DMS 273 treated with DMSO at 0.1 percent for 48 hours (cell line): ENCODE data around the gene PRKCQ.
"Not testable (repeated sequence)": the region's sequence is repeated elsewhere in the genome, so short reads cannot be mapped to it uniquely, and the experiment has no call there.

Experiments used
- DNase-seq: peaks from one replicate; lab custom pipeline; 2025; lab: John Stamatoyannopoulos, UW

The PRKCQ gene

DNA sequence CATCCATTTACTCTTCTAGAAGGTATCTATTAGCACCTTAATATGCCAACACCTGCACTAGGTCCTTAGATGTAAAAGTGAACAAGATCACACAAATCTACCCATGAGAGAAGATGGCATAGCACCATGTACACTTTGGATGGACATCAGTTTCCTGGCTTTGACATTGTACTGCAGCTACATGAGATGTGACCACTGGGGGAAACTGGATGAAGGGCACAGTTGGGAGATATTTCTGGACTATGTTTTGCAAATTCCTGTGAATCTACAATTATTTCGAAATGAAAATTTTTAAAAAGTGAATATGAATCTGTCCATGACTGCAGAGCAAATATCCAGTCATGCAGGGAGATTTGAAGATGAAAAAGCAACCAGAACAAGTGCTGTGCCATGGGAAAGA, 124.5 kb downstream of the PRKCQ start:
- no peak for DNase-seq

- DNase-seq: no peak
Measured at GRCh38 chr10:6446711-6447110, 133.4 kb downstream of the PRKCQ start.

DNA sequence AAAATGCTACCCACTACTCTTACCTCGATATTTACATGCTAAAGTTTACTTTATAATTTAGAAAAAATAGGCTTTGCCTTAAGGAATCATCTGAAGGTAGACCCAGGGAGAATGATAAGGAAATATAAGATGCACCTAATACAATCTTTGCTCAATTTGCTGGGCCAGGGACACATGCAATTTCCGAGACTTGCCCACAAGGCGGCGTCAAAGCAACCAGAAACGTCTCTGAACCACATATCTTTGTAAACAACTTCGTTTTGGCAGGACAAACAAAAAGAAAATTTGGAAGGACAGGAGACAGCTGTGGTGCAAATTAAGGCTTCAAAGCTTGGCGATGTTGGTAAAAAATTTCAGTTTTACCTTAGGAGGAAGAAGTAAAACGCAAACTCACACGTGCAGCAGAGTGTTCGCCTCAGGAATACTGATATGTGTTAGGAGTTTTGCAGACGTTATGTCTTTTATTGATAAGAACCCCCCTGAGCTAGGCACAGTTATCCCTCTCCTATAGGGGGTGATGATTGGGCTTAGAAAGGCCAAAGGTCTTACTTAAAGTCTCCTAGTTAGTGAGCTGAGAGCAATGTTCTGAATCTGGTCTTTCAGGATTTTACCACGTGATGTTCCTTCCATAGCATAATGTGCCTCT, 134.3 kb downstream of the PRKCQ start:
- no peak for DNase-seq

DNA sequence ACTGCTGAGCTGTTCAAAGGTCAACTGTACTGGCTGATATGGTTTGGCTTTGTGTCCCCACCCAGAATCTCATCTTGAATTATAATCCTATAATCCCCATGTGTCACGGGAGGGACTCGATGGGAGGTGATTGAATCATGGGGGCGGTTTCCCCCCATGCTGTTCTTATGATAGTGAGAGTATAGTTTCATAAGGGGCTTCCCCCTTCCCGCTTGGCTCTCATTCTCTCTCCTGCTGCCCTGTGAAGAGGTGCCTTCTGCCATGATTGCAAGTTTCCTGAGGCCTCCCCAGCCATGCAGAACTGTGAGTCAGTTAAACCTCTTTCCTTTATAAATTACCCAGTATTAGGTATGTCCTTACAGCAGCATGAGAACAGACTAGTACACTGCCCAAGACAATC, 140.2 kb downstream of the PRKCQ start:
- DNase-seq: not testable (repeated sequence)

- DNase-seq: no peak
Measured at GRCh38 chr10:6431861-6432260, 148.2 kb downstream of the PRKCQ start.

DNA sequence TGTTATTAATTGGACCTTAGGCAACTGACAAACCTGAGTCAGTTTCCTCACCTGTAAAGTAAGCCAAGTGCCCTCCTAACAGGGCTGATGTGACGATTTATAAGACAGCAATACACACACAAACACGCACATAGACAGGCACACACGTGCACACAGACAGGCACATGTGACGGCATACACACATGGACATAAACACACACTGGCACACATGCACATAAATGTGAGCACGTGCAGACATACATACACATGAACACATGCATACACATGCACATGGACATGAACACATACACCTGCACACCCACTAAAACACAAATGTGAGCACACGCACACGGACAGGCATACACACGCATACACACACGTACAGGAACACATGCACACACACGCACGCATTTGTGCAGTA, 148.9 kb downstream of the PRKCQ start:
- no peak for DNase-seq

DNA sequence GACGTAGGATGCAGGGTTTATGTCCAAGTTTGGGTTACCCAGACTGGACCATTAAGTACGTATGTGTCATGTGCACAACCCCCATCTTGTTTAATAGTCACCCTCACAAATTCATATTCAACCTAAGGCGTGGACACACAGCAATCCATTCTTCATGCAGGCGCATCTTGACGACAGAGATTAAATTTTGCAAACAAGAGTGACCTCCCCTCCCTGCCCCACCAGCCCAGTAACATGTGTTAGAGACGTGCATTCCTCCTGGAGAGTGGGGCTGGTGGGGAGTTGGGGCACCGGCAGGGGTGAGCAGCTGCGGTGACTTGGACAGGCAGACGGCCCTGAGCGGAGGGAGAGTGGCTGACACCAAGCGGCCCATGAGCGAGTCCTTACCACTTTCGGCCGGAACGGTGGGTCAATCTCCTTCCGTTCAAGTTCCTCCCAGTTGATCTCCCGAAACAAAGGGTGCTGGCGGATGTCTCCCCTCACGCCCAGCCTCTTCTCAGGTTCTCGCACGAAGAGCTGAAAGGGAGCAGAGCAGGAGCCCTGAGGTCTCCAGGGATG, 149.6 kb downstream of the PRKCQ start:
- DNase-seq: no peak

DNA sequence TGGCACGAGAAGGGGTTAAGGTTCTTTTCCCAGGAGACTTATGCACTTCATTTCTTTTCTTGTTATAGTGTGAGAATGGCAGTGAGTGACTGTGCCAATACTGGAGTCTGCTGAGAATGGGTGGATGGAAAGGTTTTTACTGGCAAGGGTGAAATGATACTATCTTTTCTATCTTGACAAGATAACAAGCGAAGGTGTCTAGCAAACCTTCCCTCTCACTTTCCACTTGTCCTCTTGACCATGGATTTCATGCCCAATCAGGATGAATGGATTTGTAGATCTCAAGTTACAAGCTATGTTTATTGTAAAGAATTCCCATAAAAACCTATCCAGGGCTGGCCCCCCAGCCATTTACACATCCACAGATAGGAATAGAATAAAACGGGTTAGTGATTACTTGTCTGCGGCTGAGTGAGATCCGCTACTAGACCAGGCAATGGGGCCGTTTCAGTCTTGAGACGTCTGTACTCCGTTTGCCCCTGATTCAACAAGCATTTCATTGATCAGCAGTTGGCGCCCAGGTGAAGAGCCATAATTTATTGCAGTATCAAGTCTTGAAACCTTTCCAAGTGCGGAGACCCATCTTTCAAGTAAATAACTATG, 152.6 kb downstream of the PRKCQ start:
- no peak for DNase-seq

GRCh38 chr10:6426317-6426716, 153.8 kb downstream of the PRKCQ start:
- DNase-seq: no peak

- no peak for DNase-seq
Measured at GRCh38 chr10:6423413-6424170, 156.5 kb downstream of the PRKCQ start.

DNA sequence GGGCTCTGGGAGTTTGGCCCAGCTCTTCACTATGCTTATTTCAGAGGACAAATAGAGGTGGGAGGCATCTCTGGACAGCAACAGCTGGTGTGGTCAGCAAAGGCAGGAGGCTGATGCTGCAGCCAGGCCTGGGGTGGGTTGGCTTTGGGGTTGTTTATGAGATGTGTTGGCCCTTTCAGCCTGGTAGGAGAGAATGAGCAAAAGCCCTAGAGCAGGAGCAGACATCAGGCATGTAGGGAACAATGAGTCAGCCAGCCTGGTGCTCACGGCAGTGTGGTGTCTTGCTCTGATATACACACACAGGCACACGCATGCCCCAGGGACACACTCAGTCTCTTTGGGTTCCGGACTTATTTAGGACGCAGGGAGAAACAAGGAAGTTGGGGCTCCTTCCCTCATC, 157.1 kb downstream of the PRKCQ start:
- no peak for DNase-seq

GRCh38 chr10:6418613-6419216, 161.4 kb downstream of the PRKCQ start:
- no peak for DNase-seq

DNA sequence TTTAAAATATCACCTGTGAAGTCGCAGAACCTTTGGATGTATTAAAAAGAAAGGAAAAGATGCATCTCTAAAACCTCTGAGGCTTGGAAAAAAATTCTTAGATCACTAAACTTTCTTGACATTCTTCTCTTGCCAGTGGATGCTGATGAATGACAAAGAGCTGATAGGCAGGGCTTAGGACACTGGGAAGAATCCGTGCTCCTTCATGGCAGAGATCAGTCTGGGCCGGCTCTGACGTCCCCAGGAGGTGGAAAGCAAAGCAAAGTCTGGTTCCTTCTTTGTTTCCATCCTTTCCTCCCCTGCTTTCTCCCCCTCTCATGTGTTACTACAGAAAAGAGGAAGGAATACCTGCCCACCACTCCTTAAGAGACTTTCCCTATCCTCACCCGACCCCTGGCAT, 161.9 kb downstream of the PRKCQ start:
- no peak for DNase-seq

- DNase-seq: no peak
Measured at GRCh38 chr10:6416892-6417512, 163.1 kb downstream of the PRKCQ start.

GRCh38 chr10:6411436-6411835, 168.6 kb downstream of the PRKCQ start:
- no peak for DNase-seq

DNA sequence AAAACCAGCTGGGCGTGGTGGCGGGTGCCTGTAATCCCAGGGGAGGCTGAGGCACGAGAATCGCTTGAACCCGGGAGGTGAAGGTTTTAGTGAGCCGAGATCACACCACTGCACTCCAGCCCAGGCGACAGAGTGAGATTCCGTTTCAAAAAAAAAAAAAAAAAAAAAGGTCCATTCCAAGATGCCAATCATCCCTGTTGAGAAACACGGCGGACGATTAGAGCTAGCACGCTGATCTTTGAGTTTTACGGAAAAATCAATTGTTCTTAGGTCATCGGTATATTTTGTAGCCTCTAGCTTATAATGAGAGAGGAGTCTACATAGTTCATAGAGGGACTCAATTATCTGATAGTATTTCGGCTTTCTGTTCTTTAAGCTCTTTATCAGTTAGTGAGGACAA, 169.2 kb downstream of the PRKCQ start:
- no peak for DNase-seq

DNA sequence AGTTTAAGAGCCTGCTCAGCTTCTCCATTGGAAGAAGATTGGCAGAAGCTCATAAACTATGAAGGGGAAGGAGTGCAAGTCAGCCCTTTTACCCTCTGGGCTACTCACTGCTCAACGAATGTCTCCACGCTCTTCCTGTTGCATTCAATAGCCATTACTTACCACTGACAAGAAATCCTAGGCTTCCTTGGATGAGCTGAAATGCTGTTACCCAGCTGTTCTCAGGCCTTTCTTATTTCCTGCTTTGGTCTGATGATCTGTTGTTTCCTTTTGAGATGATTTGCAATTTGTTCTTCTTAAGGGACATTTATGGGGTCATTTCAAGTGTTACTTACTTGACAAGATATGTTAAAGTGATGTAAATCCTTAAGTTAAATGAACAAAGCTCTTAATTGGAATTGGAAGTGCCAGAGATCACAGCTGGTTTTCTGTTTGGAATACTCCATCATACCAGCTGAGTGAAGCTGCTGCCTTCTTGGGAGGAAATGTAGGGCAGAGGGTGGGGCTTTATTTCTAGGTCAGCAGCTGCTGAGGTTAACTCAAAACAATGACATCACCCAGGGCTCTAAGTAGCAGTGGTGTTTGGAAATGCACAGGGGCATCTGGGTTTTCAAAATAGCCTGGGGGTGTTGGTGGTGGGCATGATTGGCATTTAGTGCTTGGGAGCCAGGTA, 170.0 kb downstream of the PRKCQ start:
- no peak for DNase-seq

- no peak for DNase-seq
Measured at GRCh38 chr10:6408799-6409198, 171.3 kb downstream of the PRKCQ start.

- DNase-seq: no peak
Measured at GRCh38 chr10:6407034-6407721, 172.9 kb downstream of the PRKCQ start.

- no peak for DNase-seq
Measured at GRCh38 chr10:6406220-6407033, 173.6 kb downstream of the PRKCQ start.
